CD14-positive monocyte (primary cell): ENCODE results near the gene STARD3. TPM values are rescaled to one million over a fixed set of nuclear protein-coding genes. Genes with fewer than 3 reads are reported as not detected.
A peak's percentile ranks its signal among the peaks of the same experiment; 100 is the strongest.

ENCODE experiments used
- DNase-seq, 3 donors: peaks; one replicate each; pipeline ENCODE4 v3.0.0-alpha.2; 2011 to 2022
- H2AFZ ChIP-seq: 2 replicates; pipeline ENCODE4 v1.6.0; 2012; ENCODE audit warnings: mild to moderate bottlenecking, low read depth, low read length, inconsistent platforms; ENCODE audit not compliant: insufficient read depth, poor library complexity, severe bottlenecking
- H3K27ac ChIP-seq, 2 donors: 1 replicate in 1 of 2; 2 replicates in 1 of 2; pipeline ENCODE4 v1.5.1; 2012 to 2013; ENCODE audit warnings: low read length in 2 of 2, control low read depth in 1 of 2, inconsistent platforms in 1 of 2, low read depth in 1 of 2, mild to moderate bottlenecking in 1 of 2
- H3K27me3 ChIP-seq, 2 donors: one replicate each; pipeline versions ENCODE4 v1.6.0 to v1.6.1; 2011 to 2013; ENCODE audit warnings: low read length in 2 of 2; ENCODE audit not compliant: control insufficient read depth in 2 of 2, insufficient read depth in 2 of 2
- H3K36me3 ChIP-seq, 2 donors: replicated peaks in 1 of 2; 1 replicate in 1 of 2; 2 replicates in 1 of 2; pipeline versions ENCODE4 v1.5.1 to v1.6.1; 2012 to 2013; ENCODE audit warnings: low read length in 2 of 2, control low read depth in 1 of 2, inconsistent platforms in 1 of 2, mild to moderate bottlenecking in 1 of 2; ENCODE audit not compliant: insufficient read depth in 2 of 2, control insufficient read depth in 1 of 2
- H3K4me1 ChIP-seq, 2 donors: 1 replicate in 1 of 2; 2 replicates in 1 of 2; pipeline versions ENCODE4 v1.5.1 to v1.6.1; 2012 to 2013; ENCODE audit warnings: low read length in 2 of 2, control low read depth in 1 of 2, inconsistent platforms in 1 of 2, mild to moderate bottlenecking in 1 of 2, moderate library complexity in 1 of 2; ENCODE audit not compliant: insufficient read depth in 2 of 2, control insufficient read depth in 1 of 2
- H3K4me2 ChIP-seq: replicated peaks from 2 replicates; pipeline ENCODE3; 2012; ENCODE audit warnings: low read length, moderate library complexity, mild to moderate bottlenecking; ENCODE audit not compliant: poor library complexity, severe bottlenecking; ENCODE audit errors: extremely low read depth
- H3K4me3 ChIP-seq, 3 experiments: fragments of 200-600 bp in 1 of 3; sonication (generic) in 1 of 3; replicated peaks in 1 of 3; 1 replicate in 2 of 3; 2 replicates in 1 of 3; pipeline ENCODE4 v1.5.1; 2011 to 2013; ENCODE audit warnings: low read length in 3 of 3, mild to moderate bottlenecking in 3 of 3, control low read depth in 2 of 3, low read depth in 2 of 3, inconsistent platforms in 1 of 3, moderate library complexity in 1 of 3
- H3K79me2 ChIP-seq: 2 replicates; pipeline ENCODE4 v1.6.0; 2012; ENCODE audit warnings: mild to moderate bottlenecking, control low read depth, inconsistent platforms, low read length, moderate library complexity; ENCODE audit not compliant: insufficient read depth
- H3K9ac ChIP-seq: 2 replicates; pipeline ENCODE4 v1.6.0; 2017; ENCODE audit warnings: low read length, mild to moderate bottlenecking; ENCODE audit not compliant: insufficient read depth, poor library complexity, severe bottlenecking
- H3K9me3 ChIP-seq, 2 donors: replicated peaks in 1 of 2; 1 replicate in 1 of 2; 2 replicates in 1 of 2; pipeline versions ENCODE4 v1.5.1 to v1.6.1; 2012 to 2013; ENCODE audit warnings: low read length in 2 of 2, control low read depth in 1 of 2; ENCODE audit not compliant: control insufficient read depth in 1 of 2, insufficient read depth in 1 of 2
- H4K20me1 ChIP-seq: 2 replicates; pipeline ENCODE4 v1.6.0; 2012; ENCODE audit warnings: mild to moderate bottlenecking, low read length, control low read depth, moderate library complexity; ENCODE audit not compliant: insufficient read depth
- H3K27ac Mint-ChIP-seq, 7 donors: one replicate each; pipeline ENCODE4 v1.8.0; 2020; ENCODE audit warnings: mild to moderate bottlenecking in 7 of 7, mixed read lengths in 7 of 7, moderate library complexity in 6 of 7, inconsistent platforms in 2 of 7
- H3K27me3 Mint-ChIP-seq, 3 donors: one replicate each; pipeline ENCODE4 v1.8.0; 2021 to 2022; ENCODE audit warnings: low read depth in 3 of 3, mild to moderate bottlenecking in 3 of 3, mixed read lengths in 3 of 3, moderate library complexity in 3 of 3, inconsistent platforms in 1 of 3
- H3K36me3 Mint-ChIP-seq, 2 donors: one replicate each; pipeline ENCODE4 v1.8.0; 2020; ENCODE audit warnings: mixed read lengths in 2 of 2, inconsistent platforms in 1 of 2, mild to moderate bottlenecking in 1 of 2
- H3K4me1 Mint-ChIP-seq: one replicate; pipeline ENCODE4 v1.8.0; 2020; ENCODE audit warnings: mild to moderate bottlenecking, mixed read lengths
- H3K4me3 Mint-ChIP-seq, 2 donors: one replicate each; pipeline ENCODE4 v1.8.0; 2020; ENCODE audit warnings: mild to moderate bottlenecking in 2 of 2, mixed read lengths in 2 of 2, moderate library complexity in 1 of 2
- H3K9me3 Mint-ChIP-seq, 7 donors: one replicate each; pipeline ENCODE4 v1.8.0; 2020 to 2022; ENCODE audit warnings: mixed read lengths in 7 of 7, mild to moderate bottlenecking in 6 of 7, moderate library complexity in 6 of 7, inconsistent platforms in 2 of 7
- CTCF ChIP-seq: fragments of 200-600 bp; IDR thresholded peaks from one replicate; pipeline ENCODE4 v1.8.0; 2022; ENCODE audit warnings: antibody characterized with exemption, mild to moderate bottlenecking
- WGBS: methylation state at CpG from one replicate; pipeline ENCODE4 v1.1.5; 2013; ENCODE audit warnings: missing lambda C conversion rate; ENCODE audit not compliant: insufficient coverage; 5-methylcytosine and 5-hydroxymethylcytosine counted together
- intact Hi-C, 2 donors: fragments of 100-400 bp; cut with micrococcal nuclease; formaldehyde crosslinking; loops; one replicate each; pipeline versions ENCODE4 v1.15.0 to v1.15.1; 2023
- polyA plus RNA-seq, 3 donors: library from polyadenylated mRNA; depleted of rRNA in 1 of 3; unstranded in 2 of 3; stranded (reverse) in 1 of 3; fragments of 300-500 nt in 2 of 3; fragments of >200 nt in 1 of 3; fragmentation: Illumina TruSeq in 2 of 3; gene quantifications; 1 replicate in 2 of 3; 2 replicates in 1 of 3; pipeline ENCODE4 v1.2.3, GENCODE V29; 2012 to 2021

STARD3 gene
- polyA plus RNA-seq, 3 donors: 35.1 to 114 (median 45.3) TPM

- H3K27ac ChIP-seq: peak overlapping the region in 1 of 2 donors; percentile 90
These were observed 1.4 kb downstream of the STARD3 start for GRCh38 chr17:39638317-39638716.

GRCh38 chr17:39639043-39639442 lies 2.1 kb downstream of the STARD3 start:
- Histone ChIP-seq H3K27me3 (no peaks in the 10 kb centered on the region), H3K4me1 (peaks cover 71 to 86% of the 10 kb centered on the region in 2 donors), H3K9ac (no peak overlapping the region), H3K9me3 (no peaks in the 10 kb centered on the region), H4K20me1 (peaks cover 63% of the 10 kb centered on the region), H3K4me3 (no peak overlapping the region), H3K36me3 (no peaks in the 10 kb centered on the region), H3K79me2 (peaks cover 73% of the 10 kb centered on the region), H3K4me2 (no peak overlapping the region), H3K27ac (no peak overlapping the region), H2AFZ (no peak overlapping the region)
- no peak for DNase-seq
- Mint-ChIP-seq H3K4me3 (no peak overlapping the region), H3K4me1 (peaks cover 79% of the 10 kb centered on the region), H3K27me3 (peaks cover 0 to 8% (median 3%) of the 10 kb centered on the region in 3 donors), H3K36me3 (peaks cover 5 to 19% of the 10 kb centered on the region in 2 donors), H3K9me3 (peaks cover 0 to 1% (median 0%) of the 10 kb centered on the region in 7 donors), H3K27ac (peak overlapping the region in 2 of 7 donors; percentile 37 to 79)
- intact Hi-C loops: loop anchor here (5.0 kb wide), 3 partner anchors 48 to 113 kb away; partner anchors contain the start of genes MIEN1 (in 1 of the 2) and PGAP3 (in 1 of the 2)
- WGBS: 100% methylated on average over 1 of the region's 2 CpGs
- TF ChIP-seq CTCF: no peak

More at GRCh38 chr17:39638317-39638716, 1.4 kb downstream of the STARD3 start:
- Histone ChIP-seq H3K4me1 (peaks cover 71 to 83% of the 10 kb centered on the region in 2 donors), H3K36me3 (no peaks in the 10 kb centered on the region), H3K4me3 (peak overlapping the region in 1 of 3 experiments; percentile 90), H2AFZ (no peak overlapping the region), H4K20me1 (peaks cover 56% of the 10 kb centered on the region), H3K27me3 (no peaks in the 10 kb centered on the region), H3K9me3 (no peaks in the 10 kb centered on the region), H3K9ac (peak overlapping the region; percentile 86), H3K79me2 (peaks cover 66% of the 10 kb centered on the region), H3K4me2 (peak overlapping the region; percentile 90)
- DNase-seq: no peak
- Mint-ChIP-seq H3K9me3 (peaks cover 0 to 1% (median 0%) of the 10 kb centered on the region in 7 donors), H3K36me3 (peaks cover 5 to 15% of the 10 kb centered on the region in 2 donors), H3K4me3 (peak overlapping the region; percentile 87 to 93), H3K27ac (peak overlapping the region in 5 of 7 donors; percentile 8 to 96 (median 91)), H3K4me1 (peaks cover 76% of the 10 kb centered on the region), H3K27me3 (peaks cover 0 to 8% (median 5%) of the 10 kb centered on the region in 3 donors)
- intact Hi-C loops: loop anchor here (5.0 kb wide), 3 partner anchors 49 to 114 kb away; partner anchors contain the start of genes MIEN1 (in 1 of the 2) and PGAP3 (in 1 of the 2)
- no peak for TF ChIP-seq CTCF
- 98% methylated on average over 7 of the region's 7 CpGs for WGBS
